GM23248 (cell line): ENCODE measurements around the gene NHSL2. TPM values are rescaled to one million over a fixed set of nuclear protein-coding genes. Genes with fewer than 3 reads are reported as not detected.

ENCODE experiments used
- DNase-seq: peaks from one replicate; pipeline ENCODE4 v3.0.0-alpha.2; 2015
- H2AFZ ChIP-seq: fragments of 200-600 bp; sonication (generic); 2 replicates; pipeline ENCODE4 v1.6.1; 2016; ENCODE audit warnings: antibody characterized with exemption
- H3F3A ChIP-seq: fragments of 200-600 bp; sonication (generic); 2 replicates; pipeline ENCODE4 v1.6.1; 2016; ENCODE audit warnings: mild to moderate bottlenecking, antibody characterized with exemption, mixed run types; ENCODE audit not compliant: insufficient read depth
- H3K27ac ChIP-seq: fragments of 200-600 bp; sonication (generic); 2 replicates; pipeline ENCODE4 v1.5.1; 2016; ENCODE audit warnings: mild to moderate bottlenecking
- H3K27me3 ChIP-seq: fragments of 200-600 bp; sonication (generic); replicated peaks from 2 replicates; pipeline ENCODE4 v1.6.1; 2016; ENCODE audit warnings: mild to moderate bottlenecking; ENCODE audit not compliant: insufficient read depth
- H3K36me3 ChIP-seq: fragments of 200-600 bp; sonication (generic); 2 replicates; pipeline ENCODE4 v1.6.1; 2016; ENCODE audit warnings: low read depth, mild to moderate bottlenecking
- H3K4me1 ChIP-seq: fragments of 200-600 bp; sonication (generic); 2 replicates; pipeline ENCODE4 v1.6.1; 2016; ENCODE audit warnings: mild to moderate bottlenecking; ENCODE audit not compliant: insufficient read depth
- H3K4me2 ChIP-seq: fragments of 200-600 bp; sonication (generic); one replicate; pipeline ENCODE4 v1.6.1; 2016; ENCODE audit warnings: mild to moderate bottlenecking; ENCODE audit not compliant: unreplicated experiment
- H3K4me3 ChIP-seq: fragments of 200-600 bp; sonication (generic); 2 replicates; pipeline ENCODE4 v1.5.1; 2016; ENCODE audit warnings: mild to moderate bottlenecking
- H3K79me2 ChIP-seq: fragments of 200-600 bp; sonication (generic); 2 replicates; pipeline ENCODE4 v1.6.1; 2016; ENCODE audit warnings: mild to moderate bottlenecking; ENCODE audit not compliant: insufficient read depth
- H3K9ac ChIP-seq: fragments of 200-600 bp; sonication (generic); 2 replicates; pipeline ENCODE4 v1.6.1; 2016; ENCODE audit warnings: mild to moderate bottlenecking
- H3K9me2 ChIP-seq: fragments of 200-600 bp; sonication (generic); 2 replicates; pipeline ENCODE4 v1.6.1; 2016; ENCODE audit warnings: mixed run types, mild to moderate bottlenecking, moderate library complexity; ENCODE audit not compliant: insufficient read depth
- H3K9me3 ChIP-seq: fragments of 200-600 bp; sonication (generic); one replicate; pipeline ENCODE4 v1.6.1; 2017; ENCODE audit warnings: low read depth
- H4K20me1 ChIP-seq: fragments of 200-600 bp; sonication (generic); 2 replicates; pipeline ENCODE4 v1.6.0; 2016; ENCODE audit not compliant: insufficient read depth
- EZH2 ChIP-seq: fragments of 200-600 bp; sonication (generic); IDR thresholded peaks from 2 replicates; pipeline ENCODE4 v1.6.1; 2018; ENCODE audit warnings: antibody characterized with exemption, mild to moderate bottlenecking; ENCODE audit not compliant: insufficient read depth, poor library complexity, severe bottlenecking
- EZH2phosphoT487 ChIP-seq: fragments of 200-600 bp; sonication (generic); IDR thresholded peaks from 2 replicates; pipeline ENCODE4 v1.6.1; 2018; ENCODE audit warnings: antibody characterized with exemption, moderate library complexity, mild to moderate bottlenecking, low read depth; ENCODE audit not compliant: insufficient read depth
- WGBS, 2 experiments: methylation state at CpG; one replicate each; pipeline ENCODE4 v1.1.6; 2015 to 2017; ENCODE audit warnings: low lambda C conversion rate in 2 of 2, low coverage in 1 of 2; ENCODE audit errors: missing lambda C conversion rate in 2 of 2; 5-methylcytosine and 5-hydroxymethylcytosine counted together
- in situ Hi-C: fragments of 300-500 bp; cut with MboI; formaldehyde crosslinking; loops from 2 replicates; pipeline ENCODE4 v1.15.0; 2020
- polyA plus RNA-seq: library from polyadenylated mRNA; unstranded; fragments of >200 nt; fragmentation: Nextera tagmentation; extraction: Ambion mirVana; gene quantifications from 2 replicates; pipeline ENCODE4 v1.2.1, GENCODE V29; 2016
- total RNA-seq: library from RNA; depleted of rRNA; stranded (reverse); fragments of >200 nt; shearing (Covaris generic); gene quantifications from 2 replicates; pipeline ENCODE4 v1.2.3, GENCODE V29; 2014

Gene NHSL2
- total and polyA plus RNA-seq, 2 experiments from 2014 or later = 3.2 to 6.5 TPM

- Histone ChIP-seq H2AFZ (no peak overlapping the region), H3K27ac (no peak overlapping the region), H3K4me3 (no peak overlapping the region), H3K36me3 (no peaks in the 10 kb centered on the region), H3K9me3 (no peaks in the 10 kb centered on the region), H3K9ac (no peak overlapping the region), H3K4me2 (no peak overlapping the region), H3F3A (no peaks in the 10 kb centered on the region), H3K27me3 (no peaks in the 10 kb centered on the region), H3K79me2 (no peaks in the 10 kb centered on the region), H3K4me1 (no peaks in the 10 kb centered on the region), H4K20me1 (no peaks in the 10 kb centered on the region), H3K9me2 (no peaks in the 10 kb centered on the region)
- no peak for DNase-seq
- in situ Hi-C loops = no loop called here
- 94 to 98% methylated on average over 9 to 12 of the region's 12 CpGs for WGBS, 2 experiments
- TF ChIP-seq EZH2 (no peak), EZH2phosphoT487 (no peak)
Observed at GRCh38 chrX:72081605-72082320, 171.1 kb downstream of the NHSL2 start.

- Histone ChIP-seq H3K79me2 (no peaks in the 10 kb centered on the region), H3K4me2 (no peak overlapping the region), H3K9me2 (no peaks in the 10 kb centered on the region), H3K4me1 (no peaks in the 10 kb centered on the region), H3K9me3 (no peaks in the 10 kb centered on the region), H3K9ac (no peak overlapping the region), H3K36me3 (no peaks in the 10 kb centered on the region), H3K27ac (no peak overlapping the region), H3K4me3 (no peak overlapping the region), H3K27me3 (no peaks in the 10 kb centered on the region), H4K20me1 (no peaks in the 10 kb centered on the region), H2AFZ (no peak overlapping the region), H3F3A (no peaks in the 10 kb centered on the region)
- TF ChIP-seq EZH2phosphoT487 (no peak), EZH2 (no peak)
- WGBS, 2 experiments = 94 to 96% methylated on average over 2 of the region's 2 CpGs
- in situ Hi-C loops = no loop called here
- DNase-seq = no peak
Observed at GRCh38 chrX:72083291-72083690, 172.6 kb downstream of the NHSL2 start.

GRCh38 chrX:72084114-72084513 lies 173.5 kb downstream of the NHSL2 start:
- WGBS, 2 experiments = 100% methylated on average over 1 of the region's 1 CpG; no CpG with 5 or more reads in 1 of the 2 experiments

GRCh38 chrX:72086995-72087394 lies 176.3 kb downstream of the NHSL2 start:
- in situ Hi-C loops = no loop called here
- H3K79me2 ChIP-seq = no peaks in the 10 kb centered on the region
- WGBS, 2 experiments = 94 to 100% methylated on average over 1 of the region's 1 CpG

More at GRCh38 chrX:72084114-72084513, 173.5 kb downstream of the NHSL2 start:
- no peaks in the 10 kb centered on the region for H3K79me2 ChIP-seq
- no peaks in the 10 kb centered on the region for H3F3A ChIP-seq
- H3K36me3 ChIP-seq = no peaks in the 10 kb centered on the region
- in situ Hi-C loops = no loop called here
- TF ChIP-seq EZH2phosphoT487 (no peak), EZH2 (no peak)
- H3K9me2 ChIP-seq = no peaks in the 10 kb centered on the region
- H3K4me2 ChIP-seq = no peak overlapping the region
- H4K20me1 ChIP-seq = no peaks in the 10 kb centered on the region
- no peaks in the 10 kb centered on the region for H3K4me1 ChIP-seq
- no peak overlapping the region for H2AFZ ChIP-seq
- no peak overlapping the region for H3K9ac ChIP-seq
- H3K4me3 ChIP-seq = no peak overlapping the region
- no peak for DNase-seq
- H3K27me3 ChIP-seq = no peaks in the 10 kb centered on the region
- H3K9me3 ChIP-seq = no peaks in the 10 kb centered on the region
- H3K27ac ChIP-seq = no peak overlapping the region

GRCh38 chrX:72088761-72089160 lies 178.1 kb downstream of the NHSL2 start:
- Histone ChIP-seq H4K20me1 (no peaks in the 10 kb centered on the region), H3K4me3 (no peak overlapping the region), H3K9me3 (no peaks in the 10 kb centered on the region), H3K4me2 (no peak overlapping the region), H3K9me2 (no peaks in the 10 kb centered on the region), H3K36me3 (no peaks in the 10 kb centered on the region), H3K9ac (no peak overlapping the region), H3K27ac (no peak overlapping the region), H3F3A (no peaks in the 10 kb centered on the region), H2AFZ (no peak overlapping the region), H3K27me3 (no peaks in the 10 kb centered on the region), H3K79me2 (no peaks in the 10 kb centered on the region), H3K4me1 (no peaks in the 10 kb centered on the region)
- no peak for TF ChIP-seq EZH2phosphoT487
- no peak for TF ChIP-seq EZH2
- 67 to 78% methylated on average over 6 of the region's 6 CpGs for WGBS, 2 experiments
- no peak for DNase-seq
- in situ Hi-C loops = no loop called here

More at GRCh38 chrX:72086995-72087394, 176.3 kb downstream of the NHSL2 start:
- no peaks in the 10 kb centered on the region for H3K9me3 ChIP-seq
- H2AFZ ChIP-seq = no peak overlapping the region
- H3K27me3 ChIP-seq = no peaks in the 10 kb centered on the region
- no peaks in the 10 kb centered on the region for H3F3A ChIP-seq
- no peaks in the 10 kb centered on the region for H3K9me2 ChIP-seq
- no peak overlapping the region for H3K4me2 ChIP-seq
- H3K4me3 ChIP-seq = no peak overlapping the region
- H3K27ac ChIP-seq = no peak overlapping the region
- H3K9ac ChIP-seq = no peak overlapping the region
- H4K20me1 ChIP-seq = no peaks in the 10 kb centered on the region
- no peak for DNase-seq
- no peak for TF ChIP-seq EZH2
- H3K4me1 ChIP-seq = no peaks in the 10 kb centered on the region
- H3K36me3 ChIP-seq = no peaks in the 10 kb centered on the region
